OCI-M2 (cell line): ENCODE measurements around the gene MAP2K2.

Experiments used
- DNase-seq: peaks from one replicate; lab custom pipeline; 2025; ENCODE audit not compliant: unreplicated experiment; lab: John Stamatoyannopoulos, UW

MAP2K2 gene

DNA sequence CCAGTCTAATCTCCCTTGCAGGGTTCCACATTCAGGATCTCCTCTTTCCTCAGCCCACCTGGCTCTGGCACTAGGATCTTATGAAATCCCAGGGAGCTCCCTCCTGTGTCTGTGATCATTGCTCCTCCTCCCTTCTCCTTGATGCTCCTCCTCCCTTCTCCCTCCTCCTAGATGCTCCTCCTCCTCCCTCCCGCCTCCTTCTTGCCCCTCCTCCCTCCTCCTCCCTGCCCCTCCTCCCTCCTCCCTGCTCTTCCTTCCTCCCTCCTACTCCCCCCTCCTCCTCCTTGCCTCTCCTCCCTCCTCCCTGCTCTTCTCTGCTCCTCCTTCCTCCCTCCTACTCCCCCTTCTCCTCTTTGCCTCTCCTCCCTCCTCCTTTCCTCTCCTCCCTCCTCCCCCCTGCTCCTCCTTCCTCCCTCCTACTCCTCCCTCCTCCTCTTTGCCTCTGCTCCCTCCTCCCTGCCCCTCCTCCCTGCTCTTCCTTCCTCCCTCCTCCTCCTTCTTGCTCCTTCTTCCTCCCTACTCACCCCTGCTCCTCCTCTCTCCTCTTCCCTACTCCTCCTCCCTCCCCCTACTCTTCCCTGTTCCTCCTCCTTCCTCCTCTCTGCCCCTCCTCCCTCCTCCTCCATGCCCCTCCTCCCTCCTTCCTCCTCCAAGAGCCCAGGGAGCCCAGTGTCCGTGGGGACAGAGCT, 42.3 kb downstream of the MAP2K2 start:
- no peak for DNase-seq

DNA sequence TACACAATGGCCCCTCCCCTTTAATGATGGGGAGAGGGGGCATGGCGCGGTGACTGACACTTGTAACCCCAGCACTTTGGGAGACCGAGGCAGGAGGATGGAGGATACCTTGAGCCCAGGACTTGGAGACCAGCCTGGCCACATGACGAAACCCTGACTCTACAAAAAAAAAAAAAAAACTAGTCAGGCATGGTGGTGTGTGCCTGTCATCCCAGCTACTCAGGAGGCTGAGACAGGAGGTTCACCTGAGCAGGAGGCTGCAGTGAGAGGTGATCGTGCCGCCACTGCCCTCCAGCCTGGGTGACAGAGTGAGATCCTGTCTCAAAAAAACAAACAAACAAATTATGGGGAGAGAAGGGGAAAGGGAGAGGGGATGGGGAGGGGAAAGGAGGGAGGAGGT, 43.4 kb downstream of the MAP2K2 start:
- no peak for DNase-seq

DNA sequence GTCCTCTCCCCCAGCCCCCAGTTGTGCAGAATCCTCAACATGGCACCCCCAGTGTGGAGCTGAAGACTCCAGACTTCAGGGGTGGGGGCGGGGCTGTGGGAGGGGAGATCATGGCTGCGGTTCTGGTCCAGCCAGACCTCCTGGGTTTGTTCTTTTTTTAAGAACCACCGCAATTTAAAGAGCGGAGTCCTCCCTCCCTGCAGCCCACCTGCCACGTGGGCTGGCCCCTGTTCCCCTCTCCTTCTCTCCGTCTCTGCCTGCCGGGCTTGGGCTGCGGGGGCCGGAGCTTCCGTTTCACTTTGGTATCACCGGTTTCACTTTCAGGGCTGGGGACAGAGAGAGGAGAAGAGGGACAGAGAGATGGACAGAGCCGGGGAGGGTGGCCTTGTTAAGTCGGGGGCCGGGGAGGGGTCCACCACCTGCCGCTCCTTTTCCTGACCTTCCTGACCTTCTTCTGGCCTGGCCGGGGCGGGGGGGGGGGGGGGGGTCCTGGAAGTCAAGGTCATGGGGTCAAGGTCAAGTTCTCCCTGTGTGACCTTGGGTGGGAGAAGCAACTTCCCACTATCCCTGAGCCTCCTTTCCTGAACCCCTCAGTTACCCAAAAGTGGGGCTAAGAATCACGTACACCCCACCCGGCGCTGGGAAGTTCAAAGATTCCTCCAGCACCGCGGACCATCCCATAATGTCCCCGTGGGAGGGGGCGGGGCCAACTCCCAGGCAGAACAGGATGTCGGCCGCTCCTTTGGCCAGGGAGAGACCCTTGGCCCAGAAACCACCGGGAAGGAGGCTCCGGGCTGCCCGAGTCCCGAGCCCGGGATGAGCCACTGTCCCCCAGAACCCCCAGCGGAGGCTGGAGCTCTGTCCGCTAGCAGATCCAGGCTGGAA, 45.9 kb downstream of the MAP2K2 start:
- no peak for DNase-seq

DNA sequence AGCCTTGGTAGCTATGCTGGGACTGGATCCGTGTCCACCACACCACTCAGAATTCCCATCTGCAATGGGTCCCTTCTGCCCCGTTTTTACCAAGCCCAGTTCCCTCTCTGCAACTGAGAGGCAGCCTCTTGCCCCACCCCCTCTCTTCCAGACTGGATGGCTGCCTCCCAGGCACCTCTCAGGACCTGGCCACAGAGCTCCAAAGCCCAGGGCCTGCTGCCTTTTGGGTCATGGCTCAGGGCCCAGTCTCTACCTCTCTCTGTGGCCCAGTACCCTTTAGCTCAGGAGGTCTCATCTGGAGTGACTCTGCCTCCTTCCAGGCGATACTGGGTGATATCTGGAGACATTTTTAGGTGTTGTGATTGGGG, 46.9 kb downstream of the MAP2K2 start:
- no peak for DNase-seq

DNA sequence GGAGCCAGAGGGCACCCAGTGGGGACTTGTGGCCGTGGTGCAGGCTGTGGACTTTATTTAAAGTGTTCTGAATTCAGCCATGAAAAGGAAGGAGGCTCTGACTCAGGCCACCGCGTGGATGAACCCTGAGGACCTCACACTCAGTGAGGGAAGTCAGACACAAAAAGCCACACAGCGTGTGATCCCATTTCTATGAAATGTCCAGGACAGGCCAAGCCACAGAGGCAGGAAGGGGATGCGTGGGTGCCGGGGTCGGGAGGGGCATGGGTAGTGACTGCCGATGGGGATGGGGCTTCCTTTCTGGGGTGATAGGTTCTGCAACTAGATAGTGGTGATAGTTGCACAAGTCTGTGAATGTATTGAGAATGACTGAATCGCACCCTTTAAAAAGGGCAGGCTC, 48.5 kb downstream of the MAP2K2 start:
- DNase-seq: no peak

DNA sequence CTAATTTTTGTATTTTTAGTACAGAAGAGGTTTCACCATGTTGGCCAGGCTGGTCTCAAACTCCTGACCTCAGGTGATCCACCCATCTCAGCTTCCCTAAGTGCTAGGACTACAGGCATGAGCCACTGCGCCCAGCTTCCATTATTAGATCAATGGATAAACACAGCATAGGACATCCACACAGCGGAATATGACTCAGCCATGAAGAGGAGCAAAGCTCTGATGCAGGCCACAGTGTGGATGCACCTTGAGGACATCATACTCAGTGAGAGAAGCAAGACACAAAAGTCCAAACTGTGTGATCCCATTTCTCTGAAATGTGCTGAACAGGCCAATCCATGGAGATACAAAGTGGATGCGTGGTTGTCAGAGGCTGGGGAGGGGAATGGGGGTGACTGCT, 52.3 kb downstream of the MAP2K2 start:
- no peak for DNase-seq

DNA sequence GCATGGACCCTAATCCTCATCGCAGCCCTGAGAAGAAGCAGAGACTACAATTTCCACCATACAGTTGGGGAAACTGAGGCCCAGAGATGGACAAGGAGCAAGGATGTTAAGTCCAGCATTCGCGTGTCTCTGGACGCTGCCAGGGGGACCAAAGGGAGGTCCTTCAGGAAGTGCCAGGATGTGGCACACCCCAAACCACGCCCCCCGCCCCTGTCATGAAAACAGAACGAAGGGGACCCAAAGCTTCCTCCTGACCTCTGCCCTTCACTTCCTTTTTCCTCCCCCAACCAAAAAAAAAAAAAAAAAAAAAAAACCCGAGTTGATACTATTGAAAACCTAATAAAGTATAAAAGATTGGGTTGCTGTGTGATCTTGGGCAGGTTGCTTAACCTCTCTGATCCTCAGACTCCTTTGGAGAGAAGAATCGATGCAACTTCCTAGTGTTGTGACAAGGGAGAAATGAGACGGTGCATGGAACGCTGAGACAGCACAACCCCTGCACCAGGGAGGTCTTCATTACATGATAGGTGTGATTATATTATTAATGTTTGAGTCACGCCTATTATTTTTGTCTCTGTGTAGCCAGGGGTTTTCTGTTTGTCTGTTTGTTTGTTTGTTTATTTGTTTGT, 54.5 kb downstream of the MAP2K2 start:
- no peak for DNase-seq

DNA sequence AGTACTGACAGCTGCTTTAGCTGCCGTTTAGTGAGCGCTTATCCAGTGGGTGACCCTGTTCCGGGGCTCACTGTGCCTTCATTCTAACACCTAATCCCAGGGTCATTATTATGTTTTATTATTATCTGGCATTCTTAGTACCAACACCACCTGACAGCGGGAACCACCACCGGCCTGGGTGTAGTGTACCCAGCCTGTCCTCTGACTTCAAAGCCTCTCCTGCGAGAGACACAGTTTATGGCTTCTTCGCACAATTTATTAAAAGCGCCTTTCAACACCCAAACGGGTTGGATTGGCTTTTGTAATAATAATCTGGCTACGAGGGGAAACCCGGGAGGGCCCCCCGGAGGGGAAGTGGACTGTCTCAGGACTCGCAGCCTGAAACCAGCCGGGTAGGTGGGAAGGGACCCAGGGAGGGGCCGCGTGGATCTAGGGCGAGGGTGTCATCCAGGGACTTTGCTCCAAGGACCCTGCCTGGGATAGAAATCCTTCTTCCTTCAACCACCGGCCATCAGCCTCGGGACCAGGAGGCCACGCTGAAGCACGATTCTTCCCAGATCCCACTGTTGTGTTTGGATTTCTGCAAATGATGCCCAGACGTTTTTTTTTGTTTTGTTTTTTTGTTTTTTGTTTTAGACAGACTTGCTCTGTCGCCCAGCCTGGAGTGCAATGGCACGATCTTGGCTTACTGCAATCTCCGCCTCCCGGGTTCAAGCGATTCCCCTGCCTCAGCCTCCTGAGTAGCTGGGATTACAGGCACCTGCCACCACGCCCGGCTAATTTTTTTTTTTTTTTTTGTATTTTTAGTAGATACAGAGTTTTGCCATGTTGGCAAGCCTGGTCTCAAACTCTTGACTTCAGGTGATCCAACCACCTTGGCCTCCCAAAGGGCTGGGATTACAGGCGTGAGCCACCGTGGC, 55.6 kb downstream of the MAP2K2 start:
- no peak for DNase-seq

DNA sequence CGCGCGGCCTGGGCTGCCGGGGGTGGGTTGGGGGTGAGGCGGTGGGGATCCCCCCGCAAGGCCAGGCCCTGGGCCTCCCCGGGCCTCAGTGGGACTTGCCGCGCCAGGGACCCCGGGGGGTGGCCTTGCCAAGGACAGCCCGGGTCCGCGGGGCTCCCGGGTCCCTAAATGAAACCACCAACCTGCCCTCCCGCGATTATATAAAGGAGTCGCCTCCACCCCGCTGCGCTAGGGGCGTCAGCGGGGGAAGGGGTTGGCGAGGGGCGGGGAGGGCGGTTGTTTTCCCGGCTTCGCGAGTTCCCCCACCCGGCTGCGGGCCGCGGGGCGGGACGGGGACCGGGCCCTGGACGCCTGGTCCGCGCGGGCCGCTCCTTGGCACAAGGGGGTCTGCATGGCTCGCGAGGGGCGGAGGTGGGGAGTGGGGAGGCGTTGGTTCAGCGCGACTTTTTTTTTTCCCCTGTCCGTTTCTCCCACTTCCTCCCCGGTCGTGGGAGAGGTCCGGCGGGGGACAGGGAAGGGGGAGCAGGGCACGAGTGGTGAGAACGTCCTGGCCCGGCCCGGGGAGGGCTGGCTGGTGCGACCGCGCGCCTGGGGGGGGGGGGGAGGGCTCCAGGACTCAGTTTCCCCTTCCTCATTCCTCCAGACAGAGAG, 56.4 kb downstream of the MAP2K2 start:
- no peak for DNase-seq

DNA sequence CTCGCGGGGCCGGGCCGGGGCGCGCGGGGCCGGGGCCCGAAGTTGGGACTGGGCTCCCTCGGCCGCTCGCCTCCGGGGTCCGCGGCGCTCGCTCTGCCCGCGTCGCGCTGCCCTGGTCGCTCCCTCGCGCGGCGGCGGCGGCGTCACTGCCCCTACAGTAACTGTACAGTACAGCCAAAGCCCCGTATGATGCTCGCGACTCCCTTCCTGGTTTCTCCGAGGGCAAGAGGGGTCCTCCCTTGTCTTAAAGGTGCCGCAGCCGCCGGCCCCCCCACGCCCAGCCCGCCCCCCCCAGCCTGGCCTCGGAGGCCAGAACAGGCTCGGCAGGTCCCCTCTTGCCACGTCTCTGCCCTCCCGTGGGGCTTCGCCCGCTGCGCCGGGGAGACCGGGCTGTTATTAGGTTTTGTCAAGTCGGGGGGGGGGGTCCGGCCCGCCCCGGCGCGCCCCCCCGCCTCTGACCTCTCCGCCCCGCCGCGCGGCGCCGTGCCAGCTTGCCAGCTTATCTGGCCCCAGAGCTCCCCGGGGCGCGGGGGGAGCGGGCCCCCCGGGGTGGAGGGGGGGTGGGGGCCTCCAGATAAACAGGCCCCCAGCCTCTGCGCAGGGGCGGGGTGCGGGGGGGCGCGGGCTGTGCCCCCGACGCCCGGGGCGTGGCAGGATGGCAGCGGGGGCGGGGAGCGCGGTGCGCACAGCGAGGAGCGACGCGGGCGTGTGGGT, 57.1 kb downstream of the MAP2K2 start, which contains the start of gene ZBTB7A:
Gene ZBTB7A (minus strand): TSS at position 218 of the 714 bp plus-strand sequence. CDS start 11,667 bp downstream, outside the sequence.
- DNase-seq: peak; percentile 13

DNA sequence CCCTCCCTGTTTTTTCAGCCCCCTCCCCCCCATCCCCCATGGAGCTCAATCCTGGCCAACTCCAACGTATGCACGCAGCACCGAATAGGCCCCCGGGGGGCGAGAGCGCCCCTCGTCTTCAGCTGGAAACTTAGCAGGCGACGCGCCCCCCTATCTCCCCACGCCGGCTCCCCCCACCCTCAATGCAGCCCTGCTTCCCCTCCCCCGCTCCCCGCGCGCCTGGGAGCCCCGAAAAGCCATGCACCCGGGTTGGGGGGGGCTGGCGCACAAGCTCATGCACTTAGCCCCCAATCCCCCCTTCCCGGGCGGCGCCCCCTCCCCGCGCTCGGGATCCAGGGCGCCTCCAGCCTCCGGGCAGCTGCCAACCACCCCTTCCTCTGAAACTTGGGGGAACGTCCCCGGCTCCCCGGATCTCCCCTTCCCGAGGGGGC, 57.7 kb downstream of the MAP2K2 start:
- no peak for DNase-seq

DNA sequence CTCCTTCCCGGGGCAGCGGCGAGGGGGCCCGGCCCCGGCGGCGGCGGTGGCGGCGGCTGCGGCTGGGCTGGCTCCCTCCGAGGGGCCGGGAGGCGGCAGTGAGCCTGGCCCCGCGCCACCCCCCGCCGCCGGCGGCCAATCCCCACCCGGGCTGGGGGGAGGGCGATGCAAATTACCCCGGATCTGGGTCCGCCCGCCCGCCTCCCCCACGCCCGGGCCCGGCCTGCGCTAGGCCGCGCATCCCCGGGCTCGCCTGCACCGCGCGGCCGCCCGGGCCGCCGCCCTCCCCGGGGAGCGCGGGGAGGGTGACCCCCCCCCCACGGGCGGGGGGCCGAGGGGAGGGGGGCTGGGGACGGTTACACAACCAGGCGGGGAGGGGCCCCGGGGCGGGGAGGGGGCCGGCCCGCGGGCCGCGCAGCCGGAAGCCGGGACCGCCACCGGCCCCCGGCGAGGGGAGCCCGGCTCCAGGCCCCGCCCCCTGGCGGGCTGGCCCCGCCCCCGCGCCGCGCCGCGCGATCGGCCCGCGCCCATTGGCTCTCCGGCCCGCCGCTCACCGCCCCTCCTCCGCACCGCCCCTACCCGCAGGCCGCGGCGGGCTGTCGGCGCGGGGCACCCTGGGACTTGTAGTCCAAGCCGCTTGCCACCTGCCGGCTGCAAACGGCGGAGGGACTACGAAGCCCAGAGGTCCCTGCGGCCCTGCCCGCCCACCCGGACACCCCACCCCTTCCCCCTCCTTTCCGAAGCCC, 58.3 kb downstream of the MAP2K2 start:
- DNase-seq: no peak

DNA sequence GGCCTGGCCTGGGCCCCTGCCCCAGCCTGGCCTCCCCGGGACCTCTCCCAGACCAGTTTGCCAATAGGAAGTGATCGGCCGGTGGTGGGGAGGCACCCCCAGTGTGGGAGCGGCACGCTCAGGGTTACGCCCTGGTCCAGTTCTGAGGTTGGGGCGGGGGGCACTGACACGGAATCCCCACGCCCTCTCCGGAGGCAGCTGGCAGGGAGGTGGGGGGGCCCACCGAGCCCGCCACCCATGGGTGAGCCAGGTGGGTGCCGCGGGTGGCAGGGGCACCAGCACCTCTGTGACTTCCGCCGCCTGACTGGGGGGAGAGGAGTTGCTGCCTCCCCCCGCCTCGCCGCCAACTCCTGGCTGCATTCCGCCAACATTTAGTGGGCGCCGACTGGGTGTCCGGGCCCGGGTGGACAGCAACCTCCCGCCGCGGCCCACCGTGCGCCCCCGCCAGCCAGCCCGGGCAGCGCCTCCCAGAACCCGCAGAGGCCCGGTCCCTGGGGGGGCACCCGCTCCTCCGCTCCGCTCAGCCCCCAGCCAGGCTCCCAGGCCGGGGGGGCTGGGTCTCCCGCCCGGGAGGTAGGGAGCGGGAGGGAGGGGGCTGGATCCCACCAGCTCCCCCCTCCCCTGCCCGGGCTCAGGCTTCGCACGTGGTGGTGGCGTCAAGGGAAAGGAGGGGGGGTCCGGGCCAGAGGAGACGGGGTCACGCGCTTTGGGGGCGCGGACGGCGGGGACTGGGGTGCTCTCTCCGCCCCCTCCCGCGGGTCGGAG, 59.2 kb downstream of the MAP2K2 start:
- DNase-seq: no peak

DNA sequence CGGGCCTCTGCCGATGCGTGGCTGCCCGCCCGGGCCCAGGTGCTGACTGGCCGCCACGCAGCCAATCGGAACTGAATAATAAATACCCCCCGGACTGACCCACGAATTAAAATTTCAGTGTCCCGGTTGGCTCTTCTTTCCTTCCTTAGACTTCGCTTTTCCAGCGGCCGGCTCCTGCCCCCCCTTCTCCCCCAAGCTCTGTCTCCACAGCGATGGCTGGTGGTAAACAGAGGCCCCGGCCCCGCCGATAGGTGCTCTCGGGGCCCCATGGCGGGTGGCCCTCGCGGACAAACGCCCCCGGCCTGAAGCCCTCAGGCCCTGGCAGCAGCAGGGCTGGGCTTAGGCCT, 59.8 kb downstream of the MAP2K2 start:
- DNase-seq: no peak

DNA sequence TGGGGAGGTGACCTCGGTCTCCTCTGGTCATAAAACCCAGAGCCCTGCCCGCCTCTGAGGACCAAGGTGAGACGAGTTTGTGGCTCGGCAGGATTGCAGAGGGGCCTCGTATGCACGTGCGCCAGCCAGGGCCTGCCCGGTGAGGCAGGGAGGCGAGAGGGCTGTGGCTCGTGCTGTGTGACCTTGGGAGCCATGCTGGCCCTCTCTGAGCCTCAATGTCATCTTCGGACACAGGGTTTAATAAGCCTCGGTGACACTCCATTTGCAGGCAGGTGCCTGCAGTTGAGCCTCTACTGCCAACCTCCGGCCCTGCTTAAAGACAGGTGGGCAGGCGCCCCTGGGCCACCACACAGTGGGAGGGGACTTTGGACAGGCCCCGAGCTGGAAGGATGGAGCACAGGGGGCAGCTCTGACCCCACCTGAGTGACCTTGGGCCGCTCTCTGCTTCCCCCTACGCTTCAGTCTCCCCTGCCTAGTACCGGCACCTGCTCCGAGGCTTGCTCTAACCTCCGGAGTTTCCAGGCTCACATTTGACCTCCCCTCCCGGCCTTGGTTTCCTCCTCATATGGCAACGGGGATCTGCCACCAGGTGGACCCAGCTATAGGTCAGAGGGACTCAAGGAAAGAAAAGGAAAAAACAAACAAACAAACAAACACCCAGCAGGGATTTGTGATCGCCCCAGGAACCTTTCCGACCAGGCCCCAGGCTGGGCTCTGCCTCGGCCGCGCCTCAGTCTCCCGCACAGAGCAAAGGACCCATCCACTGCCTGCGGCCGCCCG, 60.4 kb downstream of the MAP2K2 start:
- no peak for DNase-seq

DNA sequence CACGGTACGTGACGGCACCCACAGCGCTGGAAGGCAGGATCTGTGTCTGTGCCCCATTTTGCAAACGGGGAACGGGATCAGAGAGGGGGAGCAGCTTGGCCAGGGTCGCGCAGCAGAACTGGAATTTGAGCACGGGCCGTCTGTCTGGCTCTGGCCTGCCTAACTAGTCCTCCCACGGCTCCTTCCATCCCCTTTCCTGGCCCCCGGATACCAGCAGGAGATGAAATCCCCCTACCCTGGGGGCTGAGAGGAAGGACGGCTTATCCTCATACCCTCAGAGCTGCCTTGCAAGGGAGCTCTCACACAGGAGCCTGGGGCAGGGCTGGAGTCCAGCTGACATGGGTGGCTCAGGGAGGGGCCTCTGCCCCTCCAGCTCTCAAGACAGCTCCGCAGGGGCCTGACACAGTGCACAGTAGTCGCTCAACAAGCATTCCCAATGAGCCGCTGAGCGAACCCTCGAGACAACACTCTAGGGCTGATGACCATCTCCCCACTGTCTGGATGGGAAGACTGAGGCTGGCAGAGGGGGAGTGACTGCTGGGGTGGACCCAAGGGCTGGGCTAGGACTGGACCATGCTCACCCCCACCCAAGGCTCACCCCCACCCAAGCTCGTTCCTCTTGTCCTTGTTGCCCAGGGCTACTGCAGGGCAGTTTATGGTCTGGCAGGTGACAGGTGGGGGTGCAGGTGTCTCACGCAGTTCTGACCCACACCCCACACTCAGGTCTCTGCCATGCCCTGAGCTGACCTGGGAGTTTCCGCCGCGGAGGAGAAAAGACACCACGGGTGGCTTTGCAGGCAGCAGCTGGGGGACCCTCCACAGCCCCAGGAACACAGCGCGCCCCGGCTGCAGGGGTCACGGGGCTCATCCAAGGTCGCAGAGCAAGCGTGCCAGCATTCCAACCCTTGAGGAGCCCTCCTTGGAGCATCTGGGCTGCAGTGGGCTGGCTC, 61.2 kb downstream of the MAP2K2 start:
- no peak for DNase-seq
